Activated CD8-positive, alpha-beta memory T cell treated with anti-CD3 and anti-CD28 coated beads, Interleukin-2, amount 50 U/mL, for 48 hours (primary cell): Measurements from ENCODE around the gene TES.

Experiments used
- DNase-seq: peaks from one replicate; pipeline ENCODE4 v3.0.0-alpha.2; 2020

The TES gene

GRCh38 chr7:116252249-116252648 lies 41.9 kb downstream of the TES start:
- no peak for DNase-seq

GRCh38 chr7:116257156-116257555 lies 46.8 kb downstream of the TES start:
- DNase-seq, result no peak

- DNase-seq, result no peak
Observed at GRCh38 chr7:116258734-116259133, 48.4 kb downstream of the TES start.

- DNase-seq, result no peak
Observed at GRCh38 chr7:116259156-116259870, 49.0 kb downstream of the TES start.

- DNase-seq, result no peak
Observed at GRCh38 chr7:116259871-116260440, 49.6 kb downstream of the TES start.

GRCh38 chr7:116261904-116262303 lies 51.6 kb downstream of the TES start:
- no peak for DNase-seq

- no peak for DNase-seq
Observed at GRCh38 chr7:116265881-116266280, 55.5 kb downstream of the TES start.

GRCh38 chr7:116269466-116269865 lies 59.1 kb downstream of the TES start:
- no peak for DNase-seq

GRCh38 chr7:116271161-116271913 lies 61.0 kb downstream of the TES start:
- DNase-seq, result no peak

- DNase-seq, result no peak
Observed at GRCh38 chr7:116271963-116272886, 61.9 kb downstream of the TES start.

GRCh38 chr7:116273283-116273917 lies 63.1 kb downstream of the TES start:
- DNase-seq, result no peak

GRCh38 chr7:116273918-116274301 lies 63.6 kb downstream of the TES start:
- no peak for DNase-seq

- no peak for DNase-seq
Observed at GRCh38 chr7:116277070-116277469, 66.7 kb downstream of the TES start.

- DNase-seq, result no peak
Observed at GRCh38 chr7:116279217-116279616, 68.9 kb downstream of the TES start.

GRCh38 chr7:116280803-116281202 lies 70.5 kb downstream of the TES start:
- no peak for DNase-seq

GRCh38 chr7:116283595-116284204 lies 73.4 kb downstream of the TES start:
- DNase-seq, result no peak

GRCh38 chr7:116284390-116284789 lies 74.1 kb downstream of the TES start:
- no peak for DNase-seq

- no peak for DNase-seq
Observed at GRCh38 chr7:116285252-116285651, 74.9 kb downstream of the TES start.

GRCh38 chr7:116290740-116291139 lies 80.4 kb downstream of the TES start:
- no peak for DNase-seq

GRCh38 chr7:116291937-116292336 lies 81.6 kb downstream of the TES start:
- no peak for DNase-seq

GRCh38 chr7:116292381-116292780 lies 82.0 kb downstream of the TES start:
- DNase-seq, result no peak

GRCh38 chr7:116293139-116293538 lies 82.8 kb downstream of the TES start:
- DNase-seq, result no peak
